ENCODE results near the gene HSD17B4.

GRCh38 chr5:119427060-119427459, 25.2 kb upstream of the HSD17B4 start:
- TF ChIP-seq CTCF (IDR thresholded peaks at IDR 0.05): no peak
- TF ChIP-seq POLR2A (IDR thresholded peaks at IDR 0.05): no peak

All from adrenal gland (tissue), 5 donors.